Heart right ventricle (tissue), 16 donors: ENCODE results near the gene GRIK2. TPM values are rescaled to one million over a fixed set of nuclear protein-coding genes. Genes with fewer than 3 reads are reported as not detected.

Experiments used
- ATAC-seq, 8 donors: fragments of 200-7000 bp; cut with Tn5 transposase; one replicate each; pipeline ENCODE4 v1.9.1; 2020; ENCODE audit warnings: mild to moderate bottlenecking in 8 of 8, moderate library complexity in 8 of 8, moderate number of reproducible peaks in 1 of 8
- DNase-seq, 2 donors: peaks; one replicate each; pipeline ENCODE4 v3.0.0-alpha.2; 2020
- H3K27ac ChIP-seq, 10 donors: fragments of 200-600 bp; sonication (generic) in 2 of 10; one replicate each; pipeline versions ENCODE4 v1.5.0 to v1.8.0; 2020 to 2022; ENCODE audit warnings: mild to moderate bottlenecking in 3 of 10
- H3K27me3 ChIP-seq, 7 donors: fragments of 200-600 bp; one replicate each; pipeline ENCODE4 v1.8.0; 2021 to 2022; ENCODE audit warnings: mild to moderate bottlenecking in 2 of 7
- H3K36me3 ChIP-seq, 9 donors: fragments of 200-600 bp; sonication (generic) in 1 of 9; one replicate each; pipeline versions ENCODE4 v1.5.0 to v1.8.0; 2020 to 2022; ENCODE audit warnings: mild to moderate bottlenecking in 2 of 9
- H3K4me1 ChIP-seq, 9 donors: fragments of 200-600 bp; sonication (generic) in 1 of 9; one replicate each; pipeline versions ENCODE4 v1.5.0 to v1.8.0; 2020 to 2022; ENCODE audit warnings: mild to moderate bottlenecking in 4 of 9
- H3K4me3 ChIP-seq, 10 donors: fragments of 200-600 bp; sonication (generic) in 2 of 10; one replicate each; pipeline versions ENCODE4 v1.5.0 to v1.8.0; 2020 to 2022; ENCODE audit warnings: mild to moderate bottlenecking in 7 of 10, moderate library complexity in 2 of 10
- H3K9me3 ChIP-seq, 11 donors: fragments of 200-600 bp in 10 of 11; sonication (generic) in 2 of 11; one replicate each; pipeline versions ENCODE4 v1.5.0 to v1.8.0; 2013 to 2022; ENCODE audit warnings: mild to moderate bottlenecking in 2 of 11, control low read depth in 1 of 11, moderate library complexity in 1 of 11
- WGBS, 2 donors: extraction: QIAGEN DNeasy Blood & Tissue Kit; methylation state at CpG; one replicate each; pipeline ENCODE4 v1.1.7; 2013; ENCODE audit warnings: inconsistent platforms in 1 of 2; 5-methylcytosine and 5-hydroxymethylcytosine counted together
- intact Hi-C, 10 donors: fragments of 100-400 bp; cut with DNase I; formaldehyde crosslinking; loops; one replicate each; pipeline versions ENCODE4 v1.11.1 to v1.14.2; 2022
- polyA plus RNA-seq, 2 donors: library from polyadenylated mRNA; stranded (reverse); fragments of 200-250 nt; gene quantifications; one replicate each; pipeline ENCODE4 v1.2.3, GENCODE V29; 2013
- total RNA-seq, 10 donors: library from RNA; stranded (reverse); fragmentation: NEBNext Ultra II Directional in 3 of 10; extraction: Animal tissue kit (Norgen Biotek cat#: 25700) in 3 of 10; gene quantifications; one replicate each; pipeline versions ENCODE4 v1.2.1 to v1.2.4, GENCODE V29; 2021 to 2023
- TF ChIP-seq, protein P1 (sequence below), 9 donors: fragments of 200-600 bp; sonication (generic) in 2 of 9; IDR thresholded peaks; one replicate each; pipeline versions ENCODE4 v1.5.0 to v1.8.0; 2021 to 2022; ENCODE audit warnings: antibody characterized with exemption in 9 of 9, mild to moderate bottlenecking in 5 of 9, moderate library complexity in 1 of 9
- donor health status: Arrhythmogenic right ventricular cardiomyopathy.
- donor health status: ischemic (EF 13 %, LVEDD 7.1; RV severe dilation, severe dysfunction).
- donor health status: healthy with polysubstance abuse.
- donor health status: DM: no; HTN: yes; CAD: no.
- donor health status: DM: no; HTN: no; CAD: no.
- donor health status: ischemic (EF 25% LVEDD 6.9; RV normal size, moderate dysfunction).
- donor health status: ischemic (EF 25% LVEDD 5.7; RV mildly dilated, moderate dysfunction).
- donor health status: healthy.
- donor health status: DM: yes; HTN: yes; CAD: no.
- donor health status: Ischemic cardiomyopathy.
- donor health status: ischemic (EF 35%, LVEDD 5.7; RV mildly dilated, moderate dysfunction).
- donor health status: nonischemic (EF 11% LVEDD 7.7; RV severe dilation, severe dysfunction).
- donor health status: DM: yes; HTN: yes; CAD: no.
- donor health status: PGD.
- donor health status: ischemic (EF 29% LVEDD 5.4; RV normal size, mild dysfunction).
- donor health status: nonischemic (EF 23%, LVEDD 6.1; RV moderate dilation, normal function).

The GRIK2 gene
- total and polyA plus RNA-seq, 12 donors = 0.13 to 7.0 (median 2.5) TPM

GRCh38 chr6:101803136-101803535 is 409.6 kb downstream of the GRIK2 start:
- Histone ChIP-seq H3K9me3 (no peaks in the 10 kb centered on the region), H3K27ac (no peak overlapping the region), H3K4me1 (no peaks in the 10 kb centered on the region), H3K36me3 (no peaks in the 10 kb centered on the region), H3K4me3 (no peak overlapping the region), H3K27me3 (no peaks in the 10 kb centered on the region)
- WGBS, 2 donors = 46 to 53% methylated on average over 1 of the region's 1 CpG
- TF ChIP-seq, protein P1, sequence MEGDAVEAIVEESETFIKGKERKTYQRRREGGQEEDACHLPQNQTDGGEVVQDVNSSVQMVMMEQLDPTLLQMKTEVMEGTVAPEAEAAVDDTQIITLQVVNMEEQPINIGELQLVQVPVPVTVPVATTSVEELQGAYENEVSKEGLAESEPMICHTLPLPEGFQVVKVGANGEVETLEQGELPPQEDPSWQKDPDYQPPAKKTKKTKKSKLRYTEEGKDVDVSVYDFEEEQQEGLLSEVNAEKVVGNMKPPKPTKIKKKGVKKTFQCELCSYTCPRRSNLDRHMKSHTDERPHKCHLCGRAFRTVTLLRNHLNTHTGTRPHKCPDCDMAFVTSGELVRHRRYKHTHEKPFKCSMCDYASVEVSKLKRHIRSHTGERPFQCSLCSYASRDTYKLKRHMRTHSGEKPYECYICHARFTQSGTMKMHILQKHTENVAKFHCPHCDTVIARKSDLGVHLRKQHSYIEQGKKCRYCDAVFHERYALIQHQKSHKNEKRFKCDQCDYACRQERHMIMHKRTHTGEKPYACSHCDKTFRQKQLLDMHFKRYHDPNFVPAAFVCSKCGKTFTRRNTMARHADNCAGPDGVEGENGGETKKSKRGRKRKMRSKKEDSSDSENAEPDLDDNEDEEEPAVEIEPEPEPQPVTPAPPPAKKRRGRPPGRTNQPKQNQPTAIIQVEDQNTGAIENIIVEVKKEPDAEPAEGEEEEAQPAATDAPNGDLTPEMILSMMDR (IDR thresholded peaks at IDR 0.05) = no peak
- ATAC-seq = no peak
- DNase-seq = no peak
- intact Hi-C loops = no loop called here

DNA sequence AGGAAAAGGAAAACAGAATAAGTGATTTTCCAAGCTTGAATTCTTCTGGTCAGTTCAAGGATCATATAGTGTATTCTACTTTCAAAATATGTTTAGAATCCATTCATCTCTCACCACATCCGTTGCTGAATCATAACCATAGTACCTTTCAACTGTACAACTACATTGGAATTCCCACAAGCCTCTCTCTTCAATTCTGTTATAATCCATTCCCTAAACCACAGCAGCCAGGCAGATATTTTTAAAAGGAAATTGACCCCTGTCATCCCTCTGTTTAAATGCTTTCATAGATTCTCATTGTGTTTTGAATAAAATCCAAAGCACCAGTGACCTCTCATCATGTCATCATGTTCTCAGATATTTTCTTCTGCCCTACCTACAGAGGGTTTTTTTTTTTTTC is 412.7 kb downstream of the GRIK2 start:
- intact Hi-C loops = no loop called here
- H3K4me3 ChIP-seq = no peak overlapping the region
- peaks cover 0 to 1% (median 0%) of the 10 kb centered on the region in 11 donors for H3K9me3 ChIP-seq
- TF ChIP-seq, protein P1 (IDR thresholded peaks at IDR 0.05) = no peak
- H3K27me3 ChIP-seq = no peaks in the 10 kb centered on the region
- no peaks in the 10 kb centered on the region for H3K4me1 ChIP-seq
- no peak overlapping the region for H3K27ac ChIP-seq
- 68 to 72% methylated on average over 1 of the region's 1 CpG for WGBS, 2 donors
- ATAC-seq (no peak), DNase-seq (no peak)
- no peaks in the 10 kb centered on the region for H3K36me3 ChIP-seq

- TF ChIP-seq, protein P1 (IDR thresholded peaks at IDR 0.05) = no peak
- no peaks in the 10 kb centered on the region for H3K36me3 ChIP-seq
- H3K4me1 ChIP-seq = no peaks in the 10 kb centered on the region
- peaks cover 0 to 1% (median 0%) of the 10 kb centered on the region in 11 donors for H3K9me3 ChIP-seq
- H3K27me3 ChIP-seq = no peaks in the 10 kb centered on the region
- DNase-seq (no peak), ATAC-seq (no peak)
- intact Hi-C loops = no loop called here
- H3K27ac ChIP-seq = no peak overlapping the region
- H3K4me3 ChIP-seq = no peak overlapping the region
These were observed 417.6 kb downstream of the GRIK2 start for GRCh38 chr6:101811108-101811507.

GRCh38 chr6:101816716-101817115 is 423.2 kb downstream of the GRIK2 start:
- no peaks in the 10 kb centered on the region for H3K27me3 ChIP-seq
- intact Hi-C loops = no loop called here
- no peak for DNase-seq
- no peaks in the 10 kb centered on the region for H3K36me3 ChIP-seq
- H3K27ac ChIP-seq = no peak overlapping the region
- TF ChIP-seq, protein P1 (IDR thresholded peaks at IDR 0.05) = no peak
- H3K4me3 ChIP-seq = no peak overlapping the region
- WGBS, 2 donors = 82 to 90% methylated on average over 3 of the region's 3 CpGs
- no peaks in the 10 kb centered on the region for H3K4me1 ChIP-seq
- H3K9me3 ChIP-seq = no peaks in the 10 kb centered on the region
- no peak for ATAC-seq

- TF ChIP-seq, protein P1 (IDR thresholded peaks at IDR 0.05) = no peak
- Histone ChIP-seq H3K4me3 (no peak overlapping the region), H3K4me1 (no peaks in the 10 kb centered on the region), H3K27me3 (no peaks in the 10 kb centered on the region), H3K9me3 (no peaks in the 10 kb centered on the region), H3K27ac (no peak overlapping the region), H3K36me3 (no peaks in the 10 kb centered on the region)
- DNase-seq (no peak), ATAC-seq (no peak)
- intact Hi-C loops = no loop called here
- WGBS, 2 donors = 73 to 76% methylated on average over 6 of the region's 6 CpGs
These were observed 424.5 kb downstream of the GRIK2 start for GRCh38 chr6:101818051-101818450.
